A549 (cell line): ENCODE measurements around the gene MAP6D1. TPM values are rescaled to one million over a fixed set of nuclear protein-coding genes. Genes with fewer than 3 reads are reported as not detected.

Experiments
- polyA plus RNA-seq, 4 experiments: library from polyadenylated mRNA; depleted of rRNA in 3 of 4; stranded (reverse); fragments of >200 nt; fragmentation: RNase III in 1 of 4; extraction: RNeasy Plus Mini Kit Qiagen cat#74134 plus additional on column Dnase treatment in 1 of 4; gene quantifications; 2 replicates in 3 of 4; 3 replicates in 1 of 4; pipeline ENCODE4 v1.2.3, GENCODE V29; 2011 to 2017

Gene MAP6D1
- polyA plus RNA-seq, 2 of the 4 experiments (the other 2 are of a cell fraction), result 0.68 to 1.2 TPM

Other genes with a start within 250 kb of the MAP6D1 start
- gene KLHL24, start 190.0 kb downstream of the MAP6D1 start, polyA plus RNA-seq (2011; rRNA removed), result 10.9 and 11.9 TPM in 2 replicates
- 2.7 to 4.0 TPM (median 3.6 TPM) in 3 replicates for gene KLHL24, start 190.0 kb downstream of the MAP6D1 start, polyA plus RNA-seq (2017; fragmentation: RNase III; extraction: RNeasy Plus Mini Kit Qiagen cat#74134 plus additional on column Dnase treatment)
- 15.3 and 17.4 TPM in 2 replicates for gene YEATS2, start 127.8 kb downstream of the MAP6D1 start, polyA plus RNA-seq (2011; rRNA removed)
- gene YEATS2, start 127.8 kb downstream of the MAP6D1 start, polyA plus RNA-seq (2017; fragmentation: RNase III; extraction: RNeasy Plus Mini Kit Qiagen cat#74134 plus additional on column Dnase treatment), result 11.2 to 12.6 TPM (median 11.9 TPM) in 3 replicates
- gene PARL, start 59.3 kb upstream of the MAP6D1 start, polyA plus RNA-seq (2011; rRNA removed), result 59.7 and 71.6 TPM in 2 replicates
- gene PARL, start 59.3 kb upstream of the MAP6D1 start, polyA plus RNA-seq (2017; fragmentation: RNase III; extraction: RNeasy Plus Mini Kit Qiagen cat#74134 plus additional on column Dnase treatment), result 45.9 to 52.7 TPM (median 48.9 TPM) in 3 replicates
- 19.1 and 20.7 TPM in 2 replicates for gene ABCC5, start 192.3 kb upstream of the MAP6D1 start, polyA plus RNA-seq (2011; rRNA removed)
- 13.3 to 15.5 TPM (median 14.2 TPM) in 3 replicates for gene ABCC5, start 192.3 kb upstream of the MAP6D1 start, polyA plus RNA-seq (2017; fragmentation: RNase III; extraction: RNeasy Plus Mini Kit Qiagen cat#74134 plus additional on column Dnase treatment)
- gene HTR3D, start 206.2 kb upstream of the MAP6D1 start, polyA plus RNA-seq (2011; rRNA removed), result not detected in 2 replicates
- not detected in 3 replicates for gene HTR3D, start 206.2 kb upstream of the MAP6D1 start, polyA plus RNA-seq (2017; fragmentation: RNase III; extraction: RNeasy Plus Mini Kit Qiagen cat#74134 plus additional on column Dnase treatment)
- gene HTR3C, start 227.5 kb upstream of the MAP6D1 start, polyA plus RNA-seq (2011; rRNA removed), result not detected in 2 replicates
- gene HTR3C, start 227.5 kb upstream of the MAP6D1 start, polyA plus RNA-seq (2017; fragmentation: RNase III; extraction: RNeasy Plus Mini Kit Qiagen cat#74134 plus additional on column Dnase treatment), result not detected in 3 replicates